ENCODE measurements around the gene TRPV3.

DNA sequence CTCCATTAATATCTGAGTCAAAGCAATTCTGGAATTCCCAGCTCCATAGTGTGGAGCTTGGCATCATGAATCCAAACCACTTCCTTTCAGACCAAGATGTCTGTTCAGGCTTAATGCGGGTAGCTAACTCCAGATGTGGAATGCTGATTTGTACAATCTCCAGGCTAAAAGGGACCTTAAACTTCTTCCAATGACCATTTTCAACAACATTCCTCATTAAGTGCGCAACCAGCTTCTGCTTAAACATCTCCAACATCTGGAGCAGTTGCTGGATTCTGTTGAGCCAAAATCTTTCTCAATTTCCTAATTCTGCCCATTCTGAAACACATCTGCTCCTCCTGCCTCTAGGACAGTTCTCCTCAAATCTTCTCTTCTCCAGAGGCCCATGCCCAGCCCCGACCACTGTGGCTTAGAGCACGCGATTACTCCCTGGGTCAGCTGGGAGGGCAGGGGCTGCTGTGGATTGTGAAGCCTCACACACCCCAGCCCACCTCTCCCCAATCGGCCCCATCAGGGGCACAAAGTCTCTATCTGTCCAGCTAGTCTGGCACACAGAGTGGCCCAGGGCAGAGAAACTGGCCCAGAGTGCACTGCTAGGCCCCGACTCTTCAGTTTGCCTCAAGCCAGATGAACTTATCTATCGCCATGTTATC is 45.6 kb downstream of the TRPV3 start:
- TF ChIP-seq EZH2 (IDR thresholded peaks at IDR 0.05) (no peak), POLR2AphosphoS5 (IDR thresholded peaks at IDR 0.05; ENCODE audit: borderline replicate concordance, low read depth, low read length) (no peak)

All from SK-N-MC (cell line).